GM21786 (cell line): ENCODE measurements around the gene DUSP15.
A peak's percentile ranks its signal among the peaks of the same experiment; 100 is the strongest.
"Not testable (repeated sequence)": the region's sequence is repeated elsewhere in the genome, so short reads cannot be mapped to it uniquely, and the experiment has no call there.

Experiments used
- ATAC-seq: cut with Tn5 transposase; IDR thresholded peaks from one replicate; pipeline ENCODE4 v1.9.1; 2021; ENCODE audit not compliant: unreplicated experiment

DUSP15 gene

DNA sequence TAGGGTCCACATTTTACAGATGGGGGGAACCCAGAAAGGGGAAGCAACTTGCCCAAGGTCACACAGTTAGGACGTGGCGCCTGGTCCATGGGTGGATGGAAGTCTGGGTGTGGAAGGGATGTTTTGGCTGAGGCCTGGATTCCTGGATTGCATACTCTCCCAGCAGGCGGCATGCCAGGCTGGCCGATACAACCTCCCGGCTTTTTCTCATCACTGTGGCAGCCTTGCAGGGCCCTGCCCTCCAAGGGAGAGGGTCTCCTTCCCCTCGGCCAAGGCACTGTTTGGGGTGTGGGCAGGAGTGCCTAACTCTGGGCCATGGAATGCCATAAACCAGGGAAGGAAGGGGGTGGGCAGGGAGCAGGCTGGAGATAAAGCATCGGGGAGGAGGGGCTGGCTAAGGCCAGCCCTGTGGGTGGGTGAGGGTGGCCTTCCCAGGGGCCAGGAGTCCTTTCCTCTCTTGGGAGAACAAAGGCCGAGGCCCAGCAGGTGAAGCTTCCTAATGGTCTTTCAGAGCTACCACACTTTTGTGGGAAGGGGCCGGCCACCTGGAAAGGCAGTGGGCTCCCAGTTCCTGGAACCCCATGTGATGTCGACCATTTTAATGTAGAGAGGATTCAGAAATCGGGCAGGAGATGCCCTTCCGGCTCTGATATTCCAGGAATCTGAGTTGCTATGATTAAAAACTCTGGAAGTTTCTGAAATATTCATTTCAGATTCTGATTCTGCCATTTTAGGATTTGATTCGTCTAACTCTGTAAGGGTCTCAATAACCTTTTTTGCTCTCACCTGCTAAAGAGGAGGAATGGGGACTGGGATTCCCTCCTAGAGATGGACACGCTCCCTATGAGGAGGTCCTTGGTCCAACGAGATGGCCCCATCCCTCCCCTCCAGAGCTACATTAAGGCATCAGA lies 29.2 kb downstream of the DUSP15 start:
- ATAC-seq, result no peak

DNA sequence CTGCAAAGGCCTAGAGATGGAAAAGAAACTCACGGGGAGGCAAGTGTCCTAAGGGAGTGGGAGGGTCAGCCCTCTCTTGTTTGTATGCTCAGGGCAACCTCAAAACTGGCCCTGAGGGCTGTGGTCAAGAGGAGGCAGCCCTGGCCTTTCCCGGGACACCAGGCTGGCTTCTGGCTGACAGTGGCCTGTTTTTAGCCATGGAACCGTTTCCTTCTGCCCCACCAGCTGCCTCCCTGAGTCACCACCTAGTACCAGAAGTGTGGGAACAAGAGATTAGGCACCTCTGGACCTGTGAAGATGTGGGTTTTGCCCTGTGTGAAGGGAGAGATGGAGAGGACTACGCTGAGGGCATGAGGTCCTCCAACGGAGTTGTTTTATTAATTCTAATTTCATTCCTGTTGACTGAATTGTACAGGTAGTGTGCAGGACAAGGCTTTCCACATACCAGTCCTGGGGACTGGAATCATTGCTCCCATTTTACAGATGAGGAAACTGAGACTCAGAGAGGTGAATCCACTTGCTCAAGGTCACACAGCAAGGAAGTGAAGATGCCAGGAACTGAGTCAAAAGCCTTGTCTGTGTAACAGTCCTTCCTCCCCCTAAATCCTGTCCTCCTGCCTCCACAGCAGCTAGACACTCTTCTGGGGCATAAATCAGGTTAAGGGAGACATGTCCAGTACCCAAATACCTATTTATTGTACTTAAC lies 30.4 kb downstream of the DUSP15 start:
- ATAC-seq, result no peak

DNA sequence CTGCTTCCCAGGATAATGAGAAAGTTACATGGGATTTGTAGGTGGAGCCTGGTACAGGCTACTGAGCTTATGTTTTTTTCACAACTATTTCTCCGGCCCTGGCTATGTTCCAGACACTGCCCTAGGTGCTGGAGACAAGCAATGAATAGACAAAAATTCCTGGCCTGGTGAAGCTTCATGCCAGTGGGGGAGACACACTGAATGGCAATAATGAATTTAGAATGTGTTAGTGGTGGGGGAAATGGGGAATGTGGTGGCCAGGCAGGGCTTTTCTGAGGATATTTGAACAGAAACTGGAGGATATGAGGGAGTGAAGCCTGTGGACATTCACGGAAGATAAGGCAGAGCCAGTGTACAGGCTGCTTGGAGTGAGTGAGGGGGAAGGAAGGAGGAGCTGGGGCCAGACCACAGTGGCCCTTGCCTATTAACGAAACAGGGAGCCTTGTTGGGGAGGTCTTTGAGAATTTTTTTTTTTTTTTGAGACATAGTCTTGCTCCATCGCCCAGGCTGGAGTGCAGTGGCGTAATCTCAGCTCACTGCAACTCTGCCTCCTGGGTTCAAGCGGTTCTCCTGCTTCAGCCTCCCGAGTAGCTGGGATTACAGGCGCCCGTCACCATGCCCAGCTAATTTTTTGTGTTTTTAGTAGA lies 31.6 kb downstream of the DUSP15 start:
- no peak for ATAC-seq

DNA sequence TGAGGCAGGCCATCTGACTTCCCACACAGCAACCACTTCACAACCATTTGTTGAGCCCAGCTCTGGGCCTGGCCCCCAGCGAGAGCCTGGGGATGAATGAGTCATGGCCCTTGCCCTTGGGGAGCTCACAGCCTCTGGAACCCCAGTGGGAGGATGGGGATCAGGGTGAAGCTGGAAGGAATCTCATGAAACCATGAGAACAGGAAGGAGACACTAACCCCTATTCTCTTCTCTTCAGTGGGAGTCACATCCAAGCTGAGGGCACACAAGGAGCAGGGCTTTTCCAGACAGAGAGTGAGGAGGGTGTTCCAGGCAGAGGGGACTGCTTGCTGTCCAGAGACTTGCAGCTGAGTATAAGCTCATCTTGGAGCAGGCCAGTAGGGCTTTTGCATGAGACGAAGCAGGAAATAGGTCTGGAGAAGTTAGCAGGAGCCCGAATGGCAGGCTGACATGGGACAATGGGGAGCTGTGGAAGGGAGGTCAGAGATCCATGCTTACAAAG lies 32.4 kb downstream of the DUSP15 start:
- ATAC-seq, result no peak

DNA sequence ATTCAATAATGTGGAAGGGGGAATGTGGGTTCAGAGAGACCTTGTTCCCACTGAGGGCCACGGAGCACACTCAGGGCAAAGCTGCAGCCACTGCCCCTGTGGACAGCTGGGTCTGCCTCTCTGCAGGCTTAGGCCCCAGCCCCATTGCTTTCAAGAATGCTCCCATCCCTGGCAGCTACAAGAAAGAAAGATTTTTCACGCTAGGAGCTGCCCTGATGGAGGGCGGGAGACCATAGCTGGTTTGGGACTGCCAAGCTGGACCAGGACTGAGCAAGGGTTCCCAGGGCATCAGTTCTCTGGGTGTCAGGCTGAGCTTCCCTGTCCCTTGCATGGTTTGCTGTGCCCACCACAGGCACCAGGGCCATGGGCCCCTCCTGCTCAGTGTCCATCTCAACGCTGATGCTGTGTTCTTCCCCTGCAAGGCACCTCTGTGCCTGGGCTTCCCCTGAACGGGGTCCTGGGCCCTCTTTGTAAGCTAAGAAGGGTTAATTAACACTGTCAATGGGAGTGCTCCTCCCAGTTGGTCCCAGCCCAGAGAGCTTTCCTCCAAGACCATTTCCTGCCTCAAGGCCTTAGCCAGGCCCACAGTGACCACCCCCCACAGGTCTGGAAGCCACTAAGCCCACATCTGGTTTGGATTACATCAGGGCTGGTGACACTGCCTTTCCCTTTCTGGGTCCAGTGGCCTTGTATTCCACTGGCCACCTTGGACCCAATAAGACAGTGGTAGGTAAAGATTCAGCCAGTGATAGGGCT lies 33.3 kb downstream of the DUSP15 start:
- ATAC-seq, result no peak

DNA sequence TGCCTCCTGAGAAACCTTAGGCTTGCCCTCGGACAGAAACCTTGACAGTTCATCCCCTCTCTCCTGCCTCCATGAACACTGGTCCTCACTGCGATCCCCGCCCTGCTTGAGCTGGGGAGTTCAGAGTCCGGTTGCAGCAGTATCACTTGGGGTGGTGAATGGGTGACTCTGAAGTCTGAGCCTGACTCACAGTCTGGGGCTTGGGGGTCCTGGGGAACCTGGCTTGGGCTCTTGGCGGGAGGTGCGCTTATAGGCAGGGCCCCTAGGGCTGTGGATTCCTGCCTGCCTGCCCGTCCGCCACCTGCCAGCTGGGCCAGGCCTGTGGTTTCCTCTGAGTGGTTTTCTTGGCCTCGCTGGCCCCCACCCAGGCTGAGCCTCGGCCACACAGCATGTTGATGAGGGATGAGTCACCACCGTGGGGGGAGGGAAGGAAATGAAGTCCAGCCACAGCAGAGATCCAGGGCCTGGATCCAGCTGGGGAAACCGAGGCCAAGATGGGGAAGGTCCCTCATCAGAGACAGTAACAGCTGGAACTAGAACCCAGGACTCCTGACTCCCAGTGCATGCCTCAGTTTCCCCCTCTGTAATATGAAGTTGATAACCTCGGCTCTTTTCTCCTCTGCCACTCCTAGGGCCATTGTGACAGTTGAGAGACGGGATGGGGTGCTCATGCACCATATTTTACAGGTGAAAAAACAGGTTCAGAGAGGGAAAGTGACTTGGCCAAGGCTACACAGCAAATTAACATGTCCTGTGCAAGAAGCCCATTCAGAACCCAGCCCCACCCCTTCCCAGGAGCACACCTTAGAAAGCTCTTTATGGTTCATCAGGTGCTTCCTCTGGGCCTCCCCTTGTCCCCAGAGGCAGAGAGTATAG lies 34.1 kb downstream of the DUSP15 start:
- peak; percentile 82 for ATAC-seq

DNA sequence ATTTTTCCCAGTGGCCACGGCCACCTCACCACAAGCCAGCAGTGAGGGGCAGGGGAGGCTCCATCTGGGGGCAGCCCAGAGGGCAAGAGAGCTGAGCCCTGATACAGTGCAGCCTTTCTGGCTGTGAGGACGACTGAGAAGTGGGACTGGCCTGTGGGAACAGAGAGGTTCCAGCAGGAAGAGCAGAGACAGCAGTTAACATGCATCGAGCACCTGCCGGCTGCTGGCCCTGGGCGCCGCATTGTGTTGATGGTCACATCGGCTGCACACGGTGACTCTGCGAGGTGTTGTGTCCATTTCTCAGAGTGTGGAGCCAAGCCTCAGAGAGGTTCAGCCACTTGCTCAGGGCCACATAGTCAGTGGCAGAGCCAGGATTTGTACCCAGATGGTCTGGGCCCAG lies 34.8 kb downstream of the DUSP15 start:
- no peak for ATAC-seq

DNA sequence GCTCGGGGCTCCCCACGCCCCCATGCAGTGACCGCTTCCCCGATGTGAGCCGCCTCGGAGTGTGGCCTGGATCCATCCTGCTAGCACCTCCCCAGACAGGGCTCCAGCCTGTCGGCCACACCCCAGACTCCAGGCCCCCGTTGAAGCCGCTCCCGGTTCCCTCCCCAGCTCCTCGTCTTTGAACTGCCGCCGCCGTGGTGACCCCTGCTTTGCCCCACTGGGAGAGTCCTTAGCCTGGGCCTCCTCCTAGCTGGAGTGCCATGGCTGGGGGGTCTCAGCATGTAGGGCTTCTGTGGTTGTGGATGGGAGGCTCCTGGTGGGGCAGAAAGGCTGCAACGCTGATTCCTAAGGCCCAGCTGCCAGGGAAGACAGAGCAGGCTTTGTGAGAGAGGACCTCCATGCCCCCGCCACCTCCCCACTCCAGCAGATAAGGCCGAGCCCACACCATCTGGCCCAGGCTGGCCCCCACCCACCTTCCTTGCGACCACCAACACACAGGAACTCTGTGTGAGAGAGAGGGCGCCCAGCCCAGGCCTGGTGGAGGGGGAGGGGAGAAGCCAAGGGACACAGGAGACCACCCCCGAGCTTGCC lies 36.3 kb downstream of the DUSP15 start:
- ATAC-seq, result no peak

DNA sequence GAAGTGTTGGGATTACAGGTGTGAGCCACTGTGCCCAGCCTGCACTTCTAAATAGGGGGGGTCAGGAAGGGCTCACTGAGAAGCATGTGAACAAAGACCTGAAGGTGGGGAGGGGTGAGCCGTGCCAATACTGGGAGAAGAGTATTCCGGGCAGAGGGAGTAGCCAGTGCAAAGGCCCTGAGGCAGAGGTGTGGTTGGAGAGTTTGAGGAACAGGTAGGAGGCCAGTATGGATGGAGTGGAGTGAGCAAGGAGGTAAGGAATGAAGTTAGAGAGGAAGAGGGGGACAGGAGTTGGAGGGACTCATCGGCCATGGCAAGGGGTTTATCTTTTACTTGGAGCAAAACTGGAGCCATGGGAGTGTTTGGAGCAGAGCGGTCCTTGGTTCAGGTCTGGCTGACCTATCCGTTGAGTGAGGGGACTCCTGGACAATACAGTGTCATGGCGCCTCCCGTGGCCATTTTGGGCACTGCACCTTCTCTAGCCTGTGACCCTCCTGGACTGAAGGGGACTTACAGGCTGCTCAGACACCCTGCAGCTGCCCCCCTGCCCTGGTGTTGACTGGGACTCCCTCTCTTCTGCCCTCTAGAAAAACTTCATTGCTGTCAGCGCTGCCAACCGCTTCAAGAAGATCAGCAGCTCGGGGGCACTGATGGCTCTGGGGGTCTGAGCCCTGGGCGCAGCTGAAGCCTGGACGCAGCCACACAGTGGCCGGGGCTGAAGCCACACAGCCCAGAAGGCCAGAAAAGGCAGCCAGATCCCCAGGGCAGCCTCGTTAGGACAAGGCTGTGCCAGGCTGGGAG lies 37.0 kb downstream of the DUSP15 start:
- ATAC-seq, result no peak

DNA sequence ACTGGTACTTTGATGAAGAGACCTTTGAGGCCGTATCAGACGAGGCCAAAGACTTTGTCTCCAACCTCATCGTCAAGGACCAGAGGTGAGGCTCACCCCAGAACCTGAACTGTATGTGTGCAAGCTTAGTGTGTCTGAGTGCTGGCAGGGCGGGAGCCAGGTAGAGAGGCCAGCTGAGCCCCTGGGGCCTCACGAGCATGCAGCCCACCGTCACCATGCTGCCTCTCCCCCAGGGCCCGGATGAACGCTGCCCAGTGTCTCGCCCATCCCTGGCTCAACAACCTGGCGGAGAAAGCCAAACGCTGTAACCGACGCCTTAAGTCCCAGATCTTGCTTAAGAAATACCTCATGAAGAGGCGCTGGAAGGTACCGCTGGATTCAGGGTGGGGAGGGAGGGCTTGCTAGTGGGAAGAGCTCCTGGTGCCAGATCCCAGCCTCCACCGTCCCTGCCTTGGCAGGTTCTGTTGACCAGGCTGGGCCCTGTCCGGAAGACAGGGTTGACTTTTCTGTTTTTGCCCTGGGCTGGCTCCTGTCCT lies 38.5 kb downstream of the DUSP15 start:
- no peak for ATAC-seq

DNA sequence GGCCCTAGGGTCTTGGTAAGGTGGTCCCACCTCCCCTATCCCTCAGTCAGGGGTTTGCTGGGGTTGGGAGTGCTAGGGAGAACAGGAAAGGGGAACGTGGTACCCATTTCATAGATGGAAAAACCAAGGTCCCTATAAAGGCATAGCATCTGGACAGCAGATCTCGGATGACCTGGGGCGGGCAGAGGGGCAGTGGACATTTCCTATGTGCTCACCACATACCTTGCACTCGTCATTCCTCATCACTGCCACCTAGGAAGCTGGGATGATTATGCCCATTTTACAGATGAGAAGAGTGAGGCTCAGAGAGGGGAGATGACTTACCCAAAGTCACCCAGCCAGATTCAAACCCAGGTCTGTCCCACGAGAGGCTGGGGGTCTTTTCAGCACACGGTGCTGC lies 39.1 kb downstream of the DUSP15 start:
- ATAC-seq, result no peak

DNA sequence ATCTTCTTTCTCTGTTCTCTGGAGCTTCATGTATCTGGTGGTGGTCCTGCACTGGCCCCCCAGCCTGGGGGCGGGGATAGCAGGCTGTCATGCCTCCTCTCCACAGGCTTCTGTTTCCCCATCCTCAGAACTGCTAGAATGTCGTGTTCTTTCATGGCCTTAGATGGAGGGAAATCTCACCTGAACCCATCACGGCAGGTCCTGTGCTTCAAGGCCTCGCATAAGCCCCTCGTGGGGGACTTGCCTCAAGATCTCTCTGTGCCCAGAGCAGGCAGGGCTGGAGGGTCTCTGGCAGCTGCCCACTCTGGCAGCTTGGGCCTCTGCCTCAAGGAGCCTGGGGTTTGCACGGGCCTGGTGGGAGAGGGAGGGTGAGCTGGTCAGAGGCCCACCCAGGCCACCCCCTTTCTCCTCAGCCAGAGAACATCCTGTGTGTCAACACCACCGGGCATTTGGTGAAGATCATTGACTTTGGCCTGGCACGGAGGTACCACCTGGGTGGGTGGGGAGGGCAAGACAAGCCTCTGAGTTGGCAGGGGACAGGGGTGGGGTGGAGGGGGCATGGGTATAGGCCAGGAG lies 39.8 kb downstream of the DUSP15 start:
- no peak for ATAC-seq

DNA sequence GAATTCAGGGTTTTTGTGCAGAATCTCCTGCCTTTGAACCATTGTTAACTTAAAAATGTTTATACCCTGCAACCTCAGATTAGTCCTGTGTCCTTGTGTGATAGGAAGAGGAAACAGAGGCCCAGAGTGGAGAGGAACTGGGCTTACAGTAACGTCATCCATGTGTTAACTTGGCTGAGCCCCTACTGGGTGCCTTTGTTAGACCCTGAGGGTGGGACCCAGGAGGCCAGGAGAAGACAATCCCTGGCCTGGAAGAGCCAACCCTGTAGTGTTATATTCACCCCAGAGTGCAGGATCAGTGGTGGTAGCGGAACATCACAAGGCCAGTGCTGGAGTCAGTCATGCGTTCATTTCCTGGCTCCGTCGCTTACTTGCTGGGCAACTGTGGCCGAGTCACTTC lies 40.6 kb downstream of the DUSP15 start:
- ATAC-seq, result no peak

DNA sequence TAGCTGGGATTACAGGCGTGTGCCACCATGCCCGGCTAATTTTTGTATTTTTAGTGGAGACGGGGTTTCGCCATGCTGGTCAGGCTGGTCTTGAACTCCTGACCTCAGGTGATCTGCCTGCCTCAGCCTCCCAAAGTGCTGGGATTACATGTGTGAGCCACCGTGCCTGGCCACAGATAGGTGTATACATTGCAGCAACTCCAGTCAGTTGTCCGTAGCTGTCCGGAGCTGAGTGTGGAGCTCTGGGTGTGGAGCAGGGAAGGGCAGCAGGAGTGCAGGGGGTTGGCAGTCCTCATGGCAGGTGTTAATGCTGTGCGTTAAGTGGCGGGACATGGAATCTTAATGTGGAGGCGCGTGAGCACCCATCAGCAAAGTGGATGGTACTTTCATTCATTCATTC lies 42.3 kb downstream of the DUSP15 start:
- not testable (repeated sequence) for ATAC-seq

DNA sequence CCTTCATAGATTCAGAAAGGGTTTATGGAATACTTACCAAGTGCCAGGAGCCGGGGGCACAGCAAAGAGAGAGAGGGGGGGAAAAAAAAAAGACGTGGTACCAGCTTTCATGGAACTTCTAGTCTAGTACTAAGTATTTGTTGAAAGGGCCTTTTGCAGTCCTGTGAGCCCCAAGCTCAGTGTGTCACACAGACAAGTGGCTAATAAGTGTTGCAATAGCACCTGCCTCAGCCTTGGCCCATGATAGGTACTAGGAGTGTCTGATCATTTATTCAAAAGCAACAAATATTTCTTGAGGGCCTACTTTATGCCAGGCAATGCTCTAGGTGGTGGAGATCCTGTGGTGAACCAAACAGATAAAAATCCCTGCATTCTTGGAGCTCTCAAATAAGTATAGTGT lies 43.3 kb downstream of the DUSP15 start:
- no peak for ATAC-seq

DNA sequence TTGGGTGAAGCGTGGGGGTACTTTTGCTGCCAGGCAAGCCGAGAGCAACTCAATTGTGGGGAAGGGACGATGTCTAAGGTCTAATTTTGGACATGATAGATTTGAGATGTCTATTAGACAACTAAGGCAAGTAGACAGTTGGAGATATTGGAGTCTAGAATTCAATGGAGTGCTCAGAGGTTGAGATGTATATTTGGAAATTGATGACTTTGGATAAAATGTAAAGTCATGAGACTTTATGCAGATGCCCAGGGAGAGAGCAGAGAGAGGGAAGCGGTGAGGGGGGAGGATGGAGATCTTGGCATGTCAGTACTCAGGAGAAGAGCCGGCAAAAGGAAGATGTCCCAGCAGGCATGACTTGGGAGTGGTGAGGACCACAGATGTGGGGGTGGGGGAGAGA lies 44.3 kb downstream of the DUSP15 start:
- no peak for ATAC-seq

DNA sequence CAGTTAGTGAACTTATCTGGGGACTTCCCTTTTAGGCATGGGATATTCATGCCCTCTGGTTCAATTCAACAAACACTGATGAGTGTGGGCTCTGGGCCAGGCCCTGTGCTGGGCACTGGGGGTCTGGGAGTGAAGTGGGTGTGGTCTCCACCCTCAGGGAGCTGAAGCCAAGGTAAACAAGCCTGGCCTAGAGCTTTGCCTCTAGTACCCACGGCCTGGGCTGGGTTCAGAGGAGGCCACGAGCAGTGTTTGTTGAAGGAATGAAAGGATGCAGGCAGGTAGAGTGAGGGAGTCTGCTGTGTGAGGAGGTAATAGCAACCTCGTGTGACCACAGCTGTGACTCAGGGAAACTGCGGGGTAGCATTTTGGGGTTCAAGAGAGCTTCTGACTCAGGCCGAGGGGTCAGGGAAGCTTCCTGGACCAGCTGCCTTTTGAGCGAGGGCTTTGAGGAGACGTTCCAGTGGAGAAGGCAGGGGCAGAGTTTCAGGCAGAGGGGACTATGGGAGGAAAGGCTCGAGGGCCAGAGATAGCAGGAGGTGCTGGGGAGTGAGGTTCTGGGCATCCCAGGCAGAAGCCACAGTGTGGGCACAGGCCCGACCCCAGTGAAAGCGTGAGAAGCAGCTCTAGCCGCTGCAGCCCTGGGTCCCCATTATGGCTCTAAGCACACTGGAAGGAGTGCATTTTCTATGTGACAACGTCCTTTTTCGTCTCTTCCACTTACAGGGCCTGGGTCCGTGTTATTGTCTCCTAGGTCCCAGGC lies 45.6 kb downstream of the DUSP15 start:
- no peak for ATAC-seq

DNA sequence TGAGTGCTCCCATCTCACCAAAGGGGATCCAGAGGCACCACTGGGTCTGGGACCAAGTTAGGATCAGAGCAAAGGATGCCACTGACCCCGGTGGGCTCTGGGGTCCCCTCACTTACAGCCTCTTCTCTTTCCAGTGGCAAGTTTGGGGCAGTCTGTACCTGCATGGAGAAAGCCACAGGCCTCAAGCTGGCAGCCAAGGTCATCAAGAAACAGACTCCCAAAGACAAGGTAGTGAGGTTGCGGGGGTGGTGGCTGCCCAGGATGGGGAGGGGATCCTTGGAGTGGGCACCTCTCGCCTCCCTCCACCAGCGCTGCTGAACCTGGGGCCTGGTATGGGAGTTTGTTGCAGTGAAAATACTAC lies 46.2 kb downstream of the DUSP15 start:
- no peak for ATAC-seq
